ENCODE results near the gene KHNYN.
A peak's percentile ranks its signal among the peaks of the same experiment; 100 is the strongest.

Gene KHNYN

GRCh38 chr14:24426150-24426911, 3.4 kb upstream of the KHNYN start:
- Histone ChIP-seq H3K4me1 (ENCODE audit: low read depth, poor library complexity, severe bottlenecking) (peaks cover 10% of the 10 kb centered on the region), H3K9ac (no peak overlapping the region), H3K79me2 (ENCODE audit: insufficient read depth, low read depth) (no peaks in the 10 kb centered on the region), H3K4me3 (IDR thresholded peaks at IDR 0.05; ENCODE audit: insufficient read depth, low read depth, low read length) (no peak overlapping the region), H3K36me3 (ENCODE audit: insufficient read depth) (no peaks in the 10 kb centered on the region), H4K20me1 (ENCODE audit: insufficient read depth) (no peaks in the 10 kb centered on the region), H3K27ac (no peak overlapping the region), H2AFZ (ENCODE audit: low read depth) (no peak overlapping the region), H3K4me2 (no peak overlapping the region), H3K27me3 (ENCODE audit: insufficient read depth, low read depth) (no peaks in the 10 kb centered on the region)
- TF ChIP-seq CTCF (conservative IDR thresholded peaks at IDR 0.05; ENCODE audit: low read depth, low read length) = no peak

GRCh38 chr14:24426912-24427536, 2.7 kb upstream of the KHNYN start:
- H3K36me3 ChIP-seq (ENCODE audit: insufficient read depth) = no peaks in the 10 kb centered on the region
- no peak overlapping the region for H2AFZ ChIP-seq (ENCODE audit: low read depth)
- no peak overlapping the region for H3K27ac ChIP-seq
- H3K9ac ChIP-seq = no peak overlapping the region
- H3K27me3 ChIP-seq (ENCODE audit: insufficient read depth, low read depth) = no peaks in the 10 kb centered on the region
- H3K4me2 ChIP-seq = no peak overlapping the region
- H4K20me1 ChIP-seq (ENCODE audit: insufficient read depth) = no peaks in the 10 kb centered on the region
- no peak for TF ChIP-seq CTCF (conservative IDR thresholded peaks at IDR 0.05; ENCODE audit: low read depth, low read length)
- no peak overlapping the region for H3K4me3 ChIP-seq (IDR thresholded peaks at IDR 0.05; ENCODE audit: insufficient read depth, low read depth, low read length)
- no peaks in the 10 kb centered on the region for H3K79me2 ChIP-seq (ENCODE audit: insufficient read depth, low read depth)
- peaks cover 17% of the 10 kb centered on the region for H3K4me1 ChIP-seq (ENCODE audit: low read depth, poor library complexity, severe bottlenecking)

- Histone ChIP-seq H3K36me3 (ENCODE audit: insufficient read depth) (no peaks in the 10 kb centered on the region), H3K9ac (no peak overlapping the region), H3K4me2 (no peak overlapping the region), H3K27me3 (ENCODE audit: insufficient read depth, low read depth) (no peaks in the 10 kb centered on the region), H3K4me3 (IDR thresholded peaks at IDR 0.05; ENCODE audit: insufficient read depth, low read depth, low read length) (no peak overlapping the region), H3K4me1 (ENCODE audit: low read depth, poor library complexity, severe bottlenecking) (peaks cover 18% of the 10 kb centered on the region), H2AFZ (ENCODE audit: low read depth) (no peak overlapping the region), H3K79me2 (ENCODE audit: insufficient read depth, low read depth) (no peaks in the 10 kb centered on the region), H4K20me1 (ENCODE audit: insufficient read depth) (no peaks in the 10 kb centered on the region), H3K27ac (no peak overlapping the region)
- TF ChIP-seq CTCF (conservative IDR thresholded peaks at IDR 0.05; ENCODE audit: low read depth, low read length) = no peak
Measured at GRCh38 chr14:24427537-24428508, 1.9 kb upstream of the KHNYN start.

- no peaks in the 10 kb centered on the region for H4K20me1 ChIP-seq (ENCODE audit: insufficient read depth)
- H3K4me2 ChIP-seq = peak overlapping the region; percentile 86
- no peak overlapping the region for H3K4me3 ChIP-seq (IDR thresholded peaks at IDR 0.05; ENCODE audit: insufficient read depth, low read depth, low read length)
- peak overlapping the region; percentile 87 for H3K9ac ChIP-seq
- H3K36me3 ChIP-seq (ENCODE audit: insufficient read depth) = no peaks in the 10 kb centered on the region
- no peaks in the 10 kb centered on the region for H3K79me2 ChIP-seq (ENCODE audit: insufficient read depth, low read depth)
- no peak for TF ChIP-seq CTCF (conservative IDR thresholded peaks at IDR 0.05; ENCODE audit: low read depth, low read length)
- H3K27ac ChIP-seq = peak overlapping the region; percentile 94
- H2AFZ ChIP-seq (ENCODE audit: low read depth) = peak overlapping the region; percentile 39; the same call in 1 of the 2 replicates
- peaks cover 18% of the 10 kb centered on the region for H3K4me1 ChIP-seq (ENCODE audit: low read depth, poor library complexity, severe bottlenecking)
- no peaks in the 10 kb centered on the region for H3K27me3 ChIP-seq (ENCODE audit: insufficient read depth, low read depth)
Measured at GRCh38 chr14:24428628-24429394, 943 bp upstream of the KHNYN start.

Measured in KMS-11 (cell line).